ENCODE data around the gene TMEM52. TPM values are rescaled to one million over a fixed set of nuclear protein-coding genes. Genes with fewer than 3 reads are reported as not detected.

The TMEM52 gene
- total RNA-seq, 1 donor from 2014 or later, result 0.67 TPM

- Mint-ChIP-seq H3K36me3 (ENCODE audit: low read depth) (no peaks in the 10 kb centered on the region), H3K27ac (ENCODE audit: unreplicated experiment) (no peak overlapping the region), H3K27me3 (ENCODE audit: low read depth) (no peaks in the 10 kb centered on the region), H3K9me3 (ENCODE audit: low read depth) (no peaks in the 10 kb centered on the region), H3K4me3 (ENCODE audit: unreplicated experiment) (no peak overlapping the region), H3K4me1 (ENCODE audit: low read depth) (peaks cover 3% of the 10 kb centered on the region)
- peak; percentile 81 for DNase-seq (ENCODE audit: low spot score)
- TF ChIP-seq CTCF (IDR thresholded peaks at IDR 0.05), result no peak
Observed at GRCh38 chr1:1920057-1920607, 1.1 kb upstream of the TMEM52 start.

GRCh38 chr1:1919304-1920056 lies 401 bp upstream of the TMEM52 start:
- Mint-ChIP-seq H3K27me3 (ENCODE audit: low read depth) (no peaks in the 10 kb centered on the region), H3K27ac (ENCODE audit: unreplicated experiment) (no peak overlapping the region), H3K4me3 (ENCODE audit: unreplicated experiment) (peak overlapping the region; percentile 49), H3K9me3 (ENCODE audit: low read depth) (no peaks in the 10 kb centered on the region), H3K36me3 (ENCODE audit: low read depth) (no peaks in the 10 kb centered on the region), H3K4me1 (ENCODE audit: low read depth) (peaks cover 3% of the 10 kb centered on the region)
- peak; percentile 99 for DNase-seq (ENCODE audit: low spot score)
- TF ChIP-seq CTCF (IDR thresholded peaks at IDR 0.05), result no peak

GRCh38 chr1:1917995-1918900 lies 831 bp downstream of the TMEM52 start:
- H3K4me1 Mint-ChIP-seq (ENCODE audit: low read depth), result peaks cover 3% of the 10 kb centered on the region
- H3K9me3 Mint-ChIP-seq (ENCODE audit: low read depth), result no peaks in the 10 kb centered on the region
- H3K4me3 Mint-ChIP-seq (ENCODE audit: unreplicated experiment), result peak overlapping the region; percentile 33
- no peaks in the 10 kb centered on the region for H3K36me3 Mint-ChIP-seq (ENCODE audit: low read depth)
- TF ChIP-seq CTCF (IDR thresholded peaks at IDR 0.05), result no peak
- H3K27ac Mint-ChIP-seq (ENCODE audit: unreplicated experiment), result no peak overlapping the region
- peak; percentile 88 for DNase-seq (ENCODE audit: low spot score)
- no peaks in the 10 kb centered on the region for H3K27me3 Mint-ChIP-seq (ENCODE audit: low read depth)

GRCh38 chr1:1917304-1917976 lies 1.6 kb downstream of the TMEM52 start:
- H3K27ac Mint-ChIP-seq (ENCODE audit: unreplicated experiment), result no peak overlapping the region
- no peak for DNase-seq (ENCODE audit: low spot score)
- H3K36me3 Mint-ChIP-seq (ENCODE audit: low read depth), result no peaks in the 10 kb centered on the region
- H3K9me3 Mint-ChIP-seq (ENCODE audit: low read depth), result no peaks in the 10 kb centered on the region
- no peaks in the 10 kb centered on the region for H3K27me3 Mint-ChIP-seq (ENCODE audit: low read depth)
- no peak overlapping the region for H3K4me3 Mint-ChIP-seq (ENCODE audit: unreplicated experiment)
- H3K4me1 Mint-ChIP-seq (ENCODE audit: low read depth), result peaks cover 3% of the 10 kb centered on the region
- TF ChIP-seq CTCF (IDR thresholded peaks at IDR 0.05), result no peak

GRCh38 chr1:1916851-1917251 lies 2.2 kb downstream of the TMEM52 start:
- Mint-ChIP-seq H3K4me1 (ENCODE audit: low read depth) (peaks cover 3% of the 10 kb centered on the region), H3K27ac (ENCODE audit: unreplicated experiment) (no peak overlapping the region), H3K9me3 (ENCODE audit: low read depth) (no peaks in the 10 kb centered on the region), H3K27me3 (ENCODE audit: low read depth) (no peaks in the 10 kb centered on the region), H3K4me3 (ENCODE audit: unreplicated experiment) (no peak overlapping the region), H3K36me3 (ENCODE audit: low read depth) (no peaks in the 10 kb centered on the region)
- no peak for DNase-seq (ENCODE audit: low spot score)
- no peak for TF ChIP-seq CTCF (IDR thresholded peaks at IDR 0.05)
